ENCODE measurements around the gene IL22RA1.

IL22RA1 gene

GRCh38 chr1:24113641-24114033, 29.3 kb downstream of the IL22RA1 start:
- DNase-seq = no peak

GRCh38 chr1:24111996-24112779, 30.8 kb downstream of the IL22RA1 start, which contains the start of gene MYOM3:
Gene MYOM3, minus strand, starts transcription at chr1:24112135. Its CDS starts 3,499 bp downstream, at chr1:24108636.
- DNase-seq = peak; percentile 64 to 81

DNA sequence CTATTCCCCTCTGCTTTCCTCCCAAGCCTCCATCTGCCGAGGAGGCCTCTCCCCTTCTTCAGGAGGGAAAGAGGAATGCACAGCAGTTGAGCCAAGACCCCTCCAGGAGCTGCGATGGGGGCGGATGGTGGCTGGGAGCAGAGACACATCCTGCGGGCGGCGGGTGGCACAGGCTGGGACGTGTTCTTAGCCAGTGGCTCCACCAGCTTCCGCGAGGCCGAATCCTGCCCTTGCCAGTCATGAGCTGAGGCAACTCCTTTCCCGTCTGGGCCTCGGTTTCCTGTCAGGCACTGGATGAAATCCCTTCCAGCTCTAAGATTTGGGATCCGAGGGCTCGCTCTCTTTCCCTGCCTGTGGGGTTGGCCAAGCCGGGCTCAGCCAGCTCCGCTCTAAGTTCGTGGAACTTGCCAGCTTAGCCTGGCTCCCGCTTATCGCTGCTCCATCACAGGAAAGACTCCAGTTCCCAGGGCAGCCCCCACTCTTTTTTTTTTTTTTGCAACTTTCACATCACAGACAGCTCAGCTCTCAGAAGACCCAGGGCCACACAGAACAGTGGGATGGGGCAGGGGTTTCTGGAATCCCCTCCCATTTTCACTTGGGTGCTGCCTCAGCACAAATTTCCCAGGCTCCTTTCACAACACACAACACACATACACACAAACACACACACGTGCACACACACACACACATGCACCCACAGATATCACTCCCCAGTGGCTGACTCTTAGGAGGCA, 31.5 kb downstream of the IL22RA1 start:
- DNase-seq = no peak

GRCh38 chr1:24110642-24111261, 32.2 kb downstream of the IL22RA1 start:
- DNase-seq = no peak

DNA sequence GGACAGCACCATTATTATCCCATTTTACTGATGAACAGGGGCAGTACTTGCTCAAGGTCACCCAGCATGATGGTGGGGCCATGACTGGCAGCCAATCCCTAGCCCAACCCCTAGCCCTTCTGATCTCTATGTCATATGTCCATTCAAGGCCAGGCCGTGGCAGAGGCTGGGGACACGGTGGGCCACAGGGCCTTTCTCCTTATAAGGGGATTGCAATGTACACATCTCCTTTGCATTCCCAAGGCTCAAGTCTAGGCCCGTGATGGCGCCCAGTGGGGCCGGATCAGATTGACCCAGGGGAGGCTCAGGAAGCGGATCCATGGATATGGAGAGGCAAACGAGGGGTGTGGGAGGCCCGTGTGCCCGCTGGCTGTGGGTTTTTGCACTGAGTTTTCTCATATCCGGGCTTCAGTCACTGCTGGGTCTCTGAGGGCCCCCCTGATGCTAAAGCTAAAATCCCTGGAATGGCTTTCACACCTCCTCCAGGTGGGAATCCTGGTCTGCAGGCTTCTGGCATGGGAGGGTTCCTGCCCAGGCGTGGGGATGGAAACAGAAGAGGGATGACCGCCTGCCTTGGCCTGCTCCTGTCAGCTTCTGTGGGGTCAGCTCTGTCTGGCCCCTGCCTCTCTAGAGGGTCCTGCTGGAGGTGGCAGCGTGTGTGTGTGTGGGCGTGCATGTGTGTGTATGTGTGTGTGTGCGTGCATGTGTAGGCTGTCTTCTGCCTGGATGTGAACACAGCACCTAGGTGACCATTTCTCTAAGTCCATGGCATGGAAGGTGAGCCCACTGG, 33.1 kb downstream of the IL22RA1 start:
- DNase-seq = no peak

GRCh38 chr1:24109166-24109483, 33.8 kb downstream of the IL22RA1 start:
- DNase-seq = no peak

GRCh38 chr1:24108334-24109165, 34.4 kb downstream of the IL22RA1 start:
- peak in 1 of 2 donors; percentile 26 for DNase-seq

DNA sequence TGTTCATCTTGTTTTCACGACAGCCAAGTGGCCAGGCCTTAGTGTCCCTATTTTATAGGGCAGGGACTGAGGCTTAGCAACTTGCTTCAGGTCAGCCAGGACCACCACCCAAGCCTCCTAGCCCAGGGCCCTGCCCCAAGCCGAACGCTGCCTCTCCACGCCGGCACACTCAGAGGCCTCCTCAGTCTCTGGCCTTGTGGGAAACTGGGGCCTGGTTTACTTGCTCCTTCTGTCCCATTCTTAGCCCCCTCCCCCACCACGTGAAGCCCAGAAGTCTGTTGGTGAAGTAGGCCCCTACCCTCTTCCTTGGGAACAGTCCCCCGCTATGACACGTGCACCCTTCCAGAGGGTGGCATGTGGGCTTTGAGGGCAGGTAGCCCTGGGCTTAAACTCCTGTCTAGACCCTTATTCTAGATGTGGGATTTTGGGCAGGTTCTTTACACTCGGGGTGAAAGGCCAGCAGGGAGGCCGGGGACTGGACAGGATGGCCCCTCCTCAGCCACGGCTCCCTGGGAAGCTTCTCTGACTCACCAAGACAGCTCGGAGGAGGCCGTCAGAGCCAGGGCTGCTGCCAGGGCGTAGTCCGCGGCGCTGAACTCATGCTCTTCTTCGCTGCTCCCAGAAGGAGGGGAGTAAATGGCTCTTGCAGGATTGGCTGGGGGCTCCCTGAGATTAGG, 35.3 kb downstream of the IL22RA1 start:
- no peak for DNase-seq

DNA sequence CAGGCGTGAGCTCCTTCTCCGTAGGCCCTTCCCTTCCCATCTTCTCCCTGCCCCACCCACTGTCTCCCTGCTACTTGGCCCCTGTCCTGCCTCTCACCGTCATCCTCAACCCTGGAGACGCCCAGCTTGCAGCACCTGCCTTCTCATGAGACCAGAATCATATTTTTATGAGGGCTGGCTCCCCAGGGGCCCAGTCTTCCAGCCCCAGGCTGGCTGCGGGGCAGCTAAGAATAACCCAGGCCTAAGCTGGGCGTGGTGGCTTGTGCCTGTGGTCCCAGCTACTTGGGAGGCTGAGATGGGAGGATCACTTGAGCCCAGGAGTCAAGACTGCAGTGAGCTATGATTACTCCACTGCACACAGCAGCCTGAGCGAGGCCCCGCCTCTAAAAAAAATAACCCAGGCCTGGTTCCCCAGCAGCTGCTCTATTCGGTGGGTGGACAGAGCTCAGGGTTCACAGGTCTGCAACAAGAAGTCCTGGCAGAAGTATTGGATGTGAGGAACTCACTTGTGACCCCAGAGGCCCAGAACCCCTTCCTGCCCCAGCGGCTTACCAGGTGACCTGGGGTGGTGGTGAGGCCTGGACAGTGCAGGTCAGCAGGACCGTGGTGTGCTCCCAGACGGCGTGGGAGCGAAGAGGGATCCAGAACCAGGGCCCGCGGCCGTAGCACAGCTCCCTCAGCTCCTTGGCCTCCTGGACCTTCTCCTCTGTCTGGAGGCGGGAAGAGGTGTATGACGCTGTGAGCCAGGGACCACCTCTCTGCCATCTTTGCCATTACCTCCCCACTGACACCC, 37.4 kb downstream of the IL22RA1 start:
- DNase-seq = no peak

DNA sequence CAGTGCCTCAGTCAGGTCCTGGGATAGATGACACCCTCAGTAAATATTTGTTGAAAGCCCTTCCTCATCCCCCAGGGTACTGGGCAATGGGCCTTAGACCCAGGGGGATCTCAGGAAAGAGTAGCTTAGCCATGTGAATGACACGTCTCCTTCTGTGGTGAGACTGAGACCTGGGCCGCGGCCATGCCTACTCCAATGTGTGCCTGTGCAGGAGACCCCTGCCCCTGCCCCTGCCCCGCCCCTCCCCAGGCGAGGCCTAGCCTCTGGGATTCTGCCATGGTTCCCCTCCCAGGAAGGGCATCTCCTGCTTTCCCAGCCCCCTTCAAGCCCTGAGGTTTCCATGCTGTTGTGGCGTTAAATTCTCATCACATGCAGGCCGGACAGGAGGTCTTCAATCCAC, 38.1 kb downstream of the IL22RA1 start:
- no peak for DNase-seq

- DNase-seq = no peak
These were observed 39.1 kb downstream of the IL22RA1 start for GRCh38 chr1:24103879-24104278.

GRCh38 chr1:24103408-24103807, 39.5 kb downstream of the IL22RA1 start:
- no peak for DNase-seq

GRCh38 chr1:24102961-24103360, 40.0 kb downstream of the IL22RA1 start:
- DNase-seq = no peak

DNA sequence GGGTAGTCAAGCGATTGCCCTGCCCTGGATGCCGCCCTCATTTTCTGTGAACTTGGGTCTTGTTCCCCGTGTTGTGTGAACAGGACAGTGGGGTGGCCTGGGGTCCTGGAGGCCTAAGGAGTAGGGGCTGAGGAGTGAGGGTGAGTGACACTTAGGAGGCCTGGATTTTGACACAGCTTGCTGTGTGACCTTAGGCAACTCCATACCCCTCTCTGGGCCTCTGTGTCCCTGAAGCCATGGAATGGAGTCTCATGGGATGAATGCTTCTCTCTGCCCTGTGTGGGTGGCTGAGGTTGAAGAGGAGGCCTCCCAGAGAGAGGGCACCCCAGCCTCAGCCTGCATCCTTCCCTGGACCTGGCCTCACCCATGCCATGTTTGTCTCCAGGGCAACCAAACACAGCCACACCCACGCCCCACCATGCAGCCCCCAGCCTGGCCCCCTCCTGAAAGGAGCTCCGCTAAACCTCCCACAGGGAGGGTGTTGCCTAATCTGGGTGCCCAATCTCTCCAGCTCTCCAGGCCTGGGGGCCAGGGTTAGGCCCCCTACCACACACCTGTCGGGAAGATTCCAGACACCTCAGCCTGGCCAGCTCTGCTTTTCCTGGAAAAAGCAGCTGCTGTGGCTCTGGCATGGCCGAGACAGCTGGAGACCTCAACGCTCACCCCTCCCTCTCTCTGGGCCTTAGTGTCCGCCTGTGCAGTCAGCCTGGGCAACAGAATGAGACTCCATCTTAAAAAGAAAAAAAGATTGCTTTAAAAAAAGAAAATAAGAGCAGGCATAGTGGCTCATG, 40.9 kb downstream of the IL22RA1 start:
- DNase-seq = no peak

DNA sequence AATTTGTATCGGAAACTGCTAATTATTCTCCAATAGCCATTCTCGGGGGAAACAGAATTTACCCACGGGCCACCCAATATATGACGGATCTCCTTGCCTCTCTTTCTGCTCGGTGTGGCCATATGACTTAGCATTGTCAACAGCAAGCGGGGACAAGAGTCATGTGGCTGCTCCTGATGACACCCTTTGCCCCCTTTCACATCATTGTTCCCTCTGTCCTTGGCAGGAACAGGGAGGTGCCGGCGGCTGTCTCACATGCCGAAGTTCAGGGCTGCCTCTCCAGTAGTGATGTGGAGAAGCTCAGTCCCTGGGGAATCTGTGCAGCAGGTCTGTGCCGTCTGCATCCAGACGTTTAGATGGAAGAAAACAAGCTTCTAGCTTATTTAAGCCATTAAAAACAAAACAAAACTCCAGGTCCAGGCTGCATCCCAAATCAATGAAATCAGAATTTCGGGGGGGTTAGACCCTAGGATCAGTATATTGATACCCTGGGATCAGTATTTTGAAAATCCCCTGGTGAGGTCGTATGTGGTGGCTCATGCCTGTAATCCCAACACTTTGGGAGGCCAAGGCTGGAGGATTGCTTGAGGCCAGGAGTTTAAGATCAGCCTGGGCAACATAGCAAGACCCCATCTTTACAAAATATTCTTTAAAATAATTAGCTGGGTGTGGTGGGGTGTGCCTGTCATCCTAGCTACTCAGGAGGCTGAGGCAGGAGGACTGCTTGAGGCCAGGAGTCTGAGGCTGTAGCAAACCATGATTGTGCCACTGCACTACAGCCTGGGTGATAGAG, 41.8 kb downstream of the IL22RA1 start:
- no peak for DNase-seq

DNA sequence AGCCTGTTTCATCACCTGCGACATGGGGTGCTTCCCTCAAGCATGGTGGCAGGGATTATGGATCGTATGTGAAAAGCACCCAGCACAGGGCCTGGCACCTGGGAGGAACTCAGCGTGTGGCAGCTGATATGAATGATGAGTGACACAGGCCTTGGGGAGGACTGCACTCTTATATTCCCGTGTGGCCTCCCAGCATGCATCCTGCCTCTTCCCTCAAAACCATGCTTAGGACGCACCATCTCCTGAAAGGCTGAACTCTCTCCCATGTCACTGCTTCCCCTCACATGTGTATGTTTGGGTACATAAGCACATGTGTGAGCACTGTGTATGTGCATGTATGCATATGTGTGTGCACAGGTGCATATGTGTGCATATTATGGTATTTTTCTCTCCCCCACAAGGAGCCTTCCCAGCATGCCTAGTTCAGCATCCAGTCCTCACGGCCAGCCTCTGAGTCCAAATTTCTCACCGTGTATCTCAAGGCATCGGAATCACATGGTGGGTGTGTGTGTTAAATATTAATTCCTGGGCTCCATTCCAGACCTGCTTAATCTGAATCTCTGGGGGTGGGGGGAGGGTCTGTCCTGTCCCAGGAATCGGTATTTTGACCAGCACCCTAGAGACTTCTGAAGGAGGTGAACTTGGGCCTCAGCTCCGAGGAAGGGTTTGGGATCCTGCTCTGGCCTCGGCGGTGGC, 43.8 kb downstream of the IL22RA1 start:
- no peak for DNase-seq

- no peak for DNase-seq
These were observed 44.8 kb downstream of the IL22RA1 start for GRCh38 chr1:24098102-24098501.

DNA sequence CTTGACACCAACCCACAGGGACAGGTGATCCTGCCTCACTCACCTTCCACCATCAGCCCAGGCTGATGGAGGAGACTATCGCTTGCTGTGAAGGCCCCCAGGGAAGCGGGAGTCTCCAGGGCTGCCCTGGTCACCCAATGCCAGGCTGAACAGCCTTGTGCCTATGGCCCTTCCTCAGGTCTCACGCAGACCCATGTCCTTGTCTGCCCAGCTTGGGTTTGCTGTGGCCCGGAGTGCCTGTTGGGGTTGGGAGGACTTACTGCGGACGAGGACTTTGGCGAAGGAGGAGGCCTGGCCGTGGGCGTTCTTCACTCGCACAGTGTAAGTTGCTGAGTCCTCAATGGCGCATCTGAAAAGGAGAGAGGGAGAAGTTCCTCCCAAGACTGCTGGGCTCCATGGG, 45.3 kb downstream of the IL22RA1 start:
- no peak for DNase-seq

Measured in inflammatory macrophage (primary cell).